ENCODE results near the gene HADHB.
A peak's percentile ranks its signal among the peaks of the same experiment; 100 is the strongest.
"Not testable (repeated sequence)": the region's sequence is repeated elsewhere in the genome, so short reads cannot be mapped to it uniquely, and the experiment has no call there.

HADHB gene

GRCh38 chr2:26329083-26329482 lies 84.3 kb downstream of the HADHB start:
- not testable (repeated sequence) for DNase-seq (ENCODE audit: low read depth, low spot score)

GRCh38 chr2:26330114-26330549 lies 85.4 kb downstream of the HADHB start:
- peak; percentile 46 for DNase-seq (ENCODE audit: low read depth, low spot score)

- no peak for DNase-seq (ENCODE audit: low read depth, low spot score)
These were observed 85.9 kb downstream of the HADHB start for GRCh38 chr2:26330604-26331003.

GRCh38 chr2:26331321-26331720 lies 86.6 kb downstream of the HADHB start:
- DNase-seq (ENCODE audit: low read depth, low spot score) = not testable (repeated sequence)

- no peak for DNase-seq (ENCODE audit: low read depth, low spot score)
These were observed 88.6 kb downstream of the HADHB start for GRCh38 chr2:26333293-26333692.

- no peak for DNase-seq (ENCODE audit: low read depth, low spot score)
These were observed 90.5 kb downstream of the HADHB start for GRCh38 chr2:26335231-26335630.

GRCh38 chr2:26336719-26337118 lies 92.0 kb downstream of the HADHB start:
- no peak for DNase-seq (ENCODE audit: low read depth, low spot score)

GRCh38 chr2:26337298-26337697 lies 92.6 kb downstream of the HADHB start:
- DNase-seq (ENCODE audit: low read depth, low spot score) = no peak

Measured in smooth muscle cell of the brain vasculature (primary cell).